Activated T-cell treated with anti-CD3 and anti-CD28 coated beads, Interleukin-2, amount 50 U/mL, for 4 hours (primary cell): Measurements from ENCODE around the gene AKR1D1. TPM values are rescaled to one million over a fixed set of nuclear protein-coding genes. Genes with fewer than 3 reads are reported as not detected.

ENCODE experiments used
- ATAC-seq, 2 donors: fragments of 200-7000 bp; cut with Tn5 transposase; one replicate each; pipeline ENCODE4 v1.10.0; 2021
- DNase-seq: peaks from one replicate; pipeline ENCODE4 v3.0.0-alpha.2; 2020
- H3K27me3 Mint-ChIP-seq: one replicate; pipeline ENCODE4 v1.8.0; 2021; ENCODE audit warnings: low read depth, mixed read lengths
- H3K36me3 Mint-ChIP-seq: one replicate; pipeline ENCODE4 v1.8.0; 2022; ENCODE audit warnings: mixed read lengths; ENCODE audit not compliant: insufficient read depth
- H3K4me1 Mint-ChIP-seq: one replicate; pipeline ENCODE4 v1.8.0; 2021; ENCODE audit warnings: low read depth, mixed read lengths
- H3K4me3 Mint-ChIP-seq: one replicate; pipeline ENCODE4 v1.8.0; 2021; ENCODE audit warnings: mild to moderate bottlenecking, moderate library complexity, mixed read lengths
- H3K9me3 Mint-ChIP-seq: one replicate; pipeline ENCODE4 v1.8.0; 2021; ENCODE audit warnings: mixed read lengths
- total RNA-seq, 3 donors: library from RNA; stranded (reverse); gene quantifications; one replicate each; pipeline ENCODE4 v1.2.1, GENCODE V29; 2021

AKR1D1 gene
- total RNA-seq, 3 donors from 2014 or later: 0.30 TPM; not detected in 2

- H3K36me3 Mint-ChIP-seq: no peaks in the 10 kb centered on the region
- DNase-seq (no peak), ATAC-seq (no peak)
- no peaks in the 10 kb centered on the region for H3K9me3 Mint-ChIP-seq
- peaks cover 2% of the 10 kb centered on the region for H3K27me3 Mint-ChIP-seq
- H3K4me3 Mint-ChIP-seq: no peak overlapping the region
- H3K4me1 Mint-ChIP-seq: no peaks in the 10 kb centered on the region
Measured at GRCh38 chr7:138154661-138155060, 78.4 kb downstream of the AKR1D1 start.

GRCh38 chr7:138157702-138158101, 81.4 kb downstream of the AKR1D1 start:
- Mint-ChIP-seq H3K4me1 (no peaks in the 10 kb centered on the region), H3K9me3 (no peaks in the 10 kb centered on the region), H3K27me3 (no peaks in the 10 kb centered on the region), H3K4me3 (no peak overlapping the region), H3K36me3 (no peaks in the 10 kb centered on the region)
- ATAC-seq: no peak
- no peak for DNase-seq

GRCh38 chr7:138158739-138159528, 82.7 kb downstream of the AKR1D1 start:
- no peaks in the 10 kb centered on the region for H3K36me3 Mint-ChIP-seq
- no peaks in the 10 kb centered on the region for H3K4me1 Mint-ChIP-seq
- no peak for ATAC-seq
- no peak for DNase-seq
- H3K27me3 Mint-ChIP-seq: no peaks in the 10 kb centered on the region
- no peak overlapping the region for H3K4me3 Mint-ChIP-seq
- H3K9me3 Mint-ChIP-seq: peaks cover under 1% of the 10 kb centered on the region

GRCh38 chr7:138161600-138162081, 85.4 kb downstream of the AKR1D1 start:
- peak; percentile 60 for DNase-seq
- Mint-ChIP-seq H3K27me3 (peaks cover 1% of the 10 kb centered on the region), H3K36me3 (no peaks in the 10 kb centered on the region), H3K4me1 (no peaks in the 10 kb centered on the region), H3K4me3 (no peak overlapping the region), H3K9me3 (peaks cover 12% of the 10 kb centered on the region)
- peak; percentile 88 to 91 for ATAC-seq

GRCh38 chr7:138162236-138162635, 86.0 kb downstream of the AKR1D1 start:
- H3K4me1 Mint-ChIP-seq: no peaks in the 10 kb centered on the region
- no peaks in the 10 kb centered on the region for H3K36me3 Mint-ChIP-seq
- DNase-seq: no peak
- no peak for ATAC-seq
- peaks cover 12% of the 10 kb centered on the region for H3K9me3 Mint-ChIP-seq
- H3K27me3 Mint-ChIP-seq: peaks cover 7% of the 10 kb centered on the region
- no peak overlapping the region for H3K4me3 Mint-ChIP-seq

GRCh38 chr7:138163800-138164199, 87.5 kb downstream of the AKR1D1 start:
- no peaks in the 10 kb centered on the region for H3K36me3 Mint-ChIP-seq
- H3K4me3 Mint-ChIP-seq: no peak overlapping the region
- no peaks in the 10 kb centered on the region for H3K4me1 Mint-ChIP-seq
- ATAC-seq (no peak), DNase-seq (no peak)
- H3K27me3 Mint-ChIP-seq: peaks cover 13% of the 10 kb centered on the region
- H3K9me3 Mint-ChIP-seq: peaks cover 12% of the 10 kb centered on the region

GRCh38 chr7:138164804-138165203, 88.5 kb downstream of the AKR1D1 start:
- DNase-seq: no peak
- Mint-ChIP-seq H3K4me1 (no peaks in the 10 kb centered on the region), H3K36me3 (no peaks in the 10 kb centered on the region)

GRCh38 chr7:138166681-138167080, 90.4 kb downstream of the AKR1D1 start:
- H3K27me3 Mint-ChIP-seq: peaks cover 28% of the 10 kb centered on the region
- no peaks in the 10 kb centered on the region for H3K36me3 Mint-ChIP-seq
- H3K9me3 Mint-ChIP-seq: peaks cover 12% of the 10 kb centered on the region
- no peak overlapping the region for H3K4me3 Mint-ChIP-seq
- ATAC-seq: no peak
- DNase-seq: no peak
- peaks cover 4% of the 10 kb centered on the region for H3K4me1 Mint-ChIP-seq

More at GRCh38 chr7:138164804-138165203, 88.5 kb downstream of the AKR1D1 start:
- no peak for ATAC-seq
- Mint-ChIP-seq H3K27me3 (peaks cover 18% of the 10 kb centered on the region), H3K4me3 (no peak overlapping the region), H3K9me3 (peaks cover 12% of the 10 kb centered on the region)

- Mint-ChIP-seq H3K36me3 (no peaks in the 10 kb centered on the region), H3K4me1 (peaks cover 4% of the 10 kb centered on the region), H3K9me3 (peaks cover 12% of the 10 kb centered on the region), H3K4me3 (no peak overlapping the region), H3K27me3 (peaks cover 33% of the 10 kb centered on the region)
- ATAC-seq: no peak
- DNase-seq: no peak
Measured at GRCh38 chr7:138167222-138167621, 91.0 kb downstream of the AKR1D1 start.

- Mint-ChIP-seq H3K4me3 (no peak overlapping the region), H3K36me3 (no peaks in the 10 kb centered on the region), H3K27me3 (peaks cover 36% of the 10 kb centered on the region), H3K4me1 (peaks cover 4% of the 10 kb centered on the region), H3K9me3 (peaks cover 12% of the 10 kb centered on the region)
- DNase-seq: no peak
- ATAC-seq: no peak
Measured at GRCh38 chr7:138167869-138168296, 91.6 kb downstream of the AKR1D1 start.

Other genes starting within 250 kb of the AKR1D1 start
- 1 to 10 TPM; 1.2 to 4.3 (median 1.3) TPM for gene DGKI, start 229.5 kb upstream of the AKR1D1 start, total RNA-seq
- gene CREB3L2, start 74.4 kb upstream of the AKR1D1 start, total RNA-seq: 10 to 100 TPM; 28.1 to 34.6 (median 29.8) TPM